H1 (cell line): ENCODE results near the gene ZBTB7B. TPM values are rescaled to one million over a fixed set of nuclear protein-coding genes. Genes with fewer than 3 reads are reported as not detected.

Experiments
- CTCF ChIA-PET: fragments of 300-600 bp; sonication (Branson Sonifier 250); formaldehyde crosslinking; loops from one replicate; lab custom pipeline; 2021; ENCODE audit not compliant: partially characterized antibody; lab: Charles Lee
- POLR2A ChIA-PET: fragments of 300-600 bp; sonication (Branson Sonifier 250); formaldehyde crosslinking; loops from one replicate; lab custom pipeline; 2021; ENCODE audit warnings: inconsistent platforms; ENCODE audit not compliant: partially characterized antibody; lab: Charles Lee
- DNase-seq, 2 experiments: peaks; one replicate each; pipeline versions ENCODE4 v3.0.0 to v3.0.0-alpha.2; 2010 to 2022; ENCODE audit warnings: low spot score in 2 of 2, low read depth in 1 of 2, mixed read lengths in 1 of 2
- FAIRE-seq: peaks from 2 replicates; lab custom pipeline; 2011; peaks lifted over from hg19 to GRCh38; lab: Jason Lieb, UNC
- H2AFZ ChIP-seq: 2 replicates; pipeline ENCODE4 v1.8.1; 2012; ENCODE audit warnings: low read length, inconsistent platforms
- H2AK5ac ChIP-seq: 2 replicates; pipeline ENCODE4 v1.6.1; 2013; ENCODE audit warnings: low read depth, low read length
- H2BK120ac ChIP-seq: replicated peaks from 2 replicates; pipeline ENCODE3; 2013; ENCODE audit warnings: low read depth, low read length, inconsistent platforms
- H2BK12ac ChIP-seq: 2 replicates; pipeline ENCODE4 v1.6.1; 2013; ENCODE audit warnings: low read depth, low read length
- H2BK15ac ChIP-seq: 2 replicates; pipeline ENCODE4 v1.6.1; 2013; ENCODE audit warnings: low read length
- H2BK20ac ChIP-seq: 2 replicates; pipeline ENCODE4 v1.6.1; 2013; ENCODE audit warnings: low read length
- H2BK5ac ChIP-seq: 2 replicates; pipeline ENCODE4 v1.6.1; 2013; ENCODE audit warnings: low read depth, low read length
- H3K14ac ChIP-seq: 2 replicates; pipeline ENCODE4 v1.6.1; 2013; ENCODE audit warnings: inconsistent platforms; ENCODE audit not compliant: insufficient read length
- H3K18ac ChIP-seq: 2 replicates; pipeline ENCODE4 v1.6.1; 2013; ENCODE audit warnings: low read length; ENCODE audit errors: extremely low read depth
- H3K23ac ChIP-seq: 2 replicates; pipeline ENCODE4 v1.6.1; 2013; ENCODE audit warnings: inconsistent platforms; ENCODE audit not compliant: insufficient read length
- H3K23me2 ChIP-seq: 2 replicates; pipeline ENCODE4 v1.6.1; 2013; ENCODE audit warnings: low read depth, low read length
- H3K27ac ChIP-seq: 2 replicates; pipeline ENCODE4 v1.6.1; 2011; ENCODE audit warnings: low read depth, low read length, inconsistent platforms
- H3K27me3 ChIP-seq, 4 experiments: replicated peaks in 1 of 4; 1 replicate in 1 of 4; 2 replicates in 3 of 4; pipeline versions ENCODE4 v1.6.1 to v1.8.1; 2011 to 2013; ENCODE audit warnings: low read length in 3 of 4, mild to moderate bottlenecking in 3 of 4, inconsistent platforms in 2 of 4, mixed read lengths in 2 of 4, moderate library complexity in 1 of 4; ENCODE audit not compliant: control insufficient read depth in 3 of 4, insufficient read depth in 3 of 4; ENCODE audit errors: extremely low read depth in 1 of 4
- H3K36me3 ChIP-seq, 4 experiments: 2 replicates each; pipeline versions ENCODE4 v1.6.1 to v1.8.1; 2011 to 2013; ENCODE audit warnings: mild to moderate bottlenecking in 4 of 4, low read length in 3 of 4, moderate library complexity in 2 of 4, control low read depth in 1 of 4, inconsistent platforms in 1 of 4; ENCODE audit not compliant: insufficient read depth in 4 of 4, control insufficient read depth in 2 of 4
- H3K4ac ChIP-seq: replicated peaks from 2 replicates; pipeline ENCODE3; 2013; ENCODE audit warnings: low read length, low read depth, mixed read lengths, inconsistent platforms; ENCODE audit not compliant: insufficient read length
- H3K4me1 ChIP-seq, 4 experiments: replicated peaks in 1 of 4; 1 replicate in 1 of 4; 2 replicates in 3 of 4; pipeline versions ENCODE4 v1.6.1 to v1.8.1; 2011 to 2013; ENCODE audit warnings: low read length in 3 of 4, inconsistent platforms in 2 of 4, mixed read lengths in 1 of 4; ENCODE audit not compliant: insufficient read depth in 4 of 4, control insufficient read depth in 3 of 4
- H3K4me2 ChIP-seq, 2 experiments: 2 replicates each; pipeline versions ENCODE4 v1.6.1 to v1.8.1; 2011 to 2013; ENCODE audit warnings: low read depth in 2 of 2, low read length in 2 of 2, control low read depth in 1 of 2, inconsistent platforms in 1 of 2, mild to moderate bottlenecking in 1 of 2; ENCODE audit not compliant: insufficient read depth in 1 of 2
- H3K4me3 ChIP-seq, 4 experiments: fragments of 200-600, 300-600 bp in 1 of 4; sonication (generic), shearing (Covaris generic), sonication (Bioruptor Twin) in 1 of 4; 2 replicates each; pipeline versions ENCODE4 v1.5.1 to v1.8.1; 2011 to 2016; ENCODE audit warnings: low read length in 4 of 4, low read depth in 3 of 4, control low read depth in 2 of 4, inconsistent platforms in 2 of 4, mild to moderate bottlenecking in 2 of 4, mixed read lengths in 1 of 4, moderate library complexity in 1 of 4; ENCODE audit not compliant: insufficient read depth in 2 of 4; ENCODE audit errors: extremely low read depth in 1 of 4
- H3K56ac ChIP-seq: replicated peaks from 2 replicates; pipeline ENCODE3; 2013; ENCODE audit warnings: low read depth, mild to moderate bottlenecking, mixed read lengths, low read length, inconsistent platforms; ENCODE audit not compliant: insufficient read length
- H3K79me1 ChIP-seq: 2 replicates; pipeline ENCODE4 v1.6.1; 2013; ENCODE audit warnings: low read depth, low read length, control low read depth
- H3K79me2 ChIP-seq, 2 experiments: 2 replicates each; pipeline versions ENCODE4 v1.6.1 to v1.8.1; 2012 to 2013; ENCODE audit warnings: low read length in 2 of 2, mild to moderate bottlenecking in 2 of 2, inconsistent platforms in 1 of 2; ENCODE audit not compliant: insufficient read depth in 2 of 2, control insufficient read depth in 1 of 2
- H3K9ac ChIP-seq, 4 experiments: replicated peaks in 1 of 4; 1 replicate in 1 of 4; 2 replicates in 3 of 4; pipeline versions ENCODE4 v1.6.1 to v1.8.1; 2011 to 2013; ENCODE audit warnings: low read depth in 3 of 4, low read length in 3 of 4, control low read depth in 2 of 4, mild to moderate bottlenecking in 2 of 4, moderate library complexity in 2 of 4, inconsistent platforms in 1 of 4; ENCODE audit errors: extremely low read depth in 1 of 4
- H3K9me3 ChIP-seq, 2 experiments: 2 replicates each; pipeline versions ENCODE4 v1.6.1 to v1.8.1; 2012 to 2013; ENCODE audit warnings: mild to moderate bottlenecking in 2 of 2, moderate library complexity in 2 of 2, control low read depth in 1 of 2, inconsistent platforms in 1 of 2, low read depth in 1 of 2, low read length in 1 of 2, mixed read lengths in 1 of 2; ENCODE audit not compliant: insufficient read depth in 2 of 2
- H4K20me1 ChIP-seq, 2 experiments: replicated peaks in 1 of 2; 2 replicates each; pipeline versions ENCODE3 to v1.8.1; 2011 to 2013; ENCODE audit warnings: inconsistent platforms in 2 of 2, low read length in 2 of 2, mild to moderate bottlenecking in 1 of 2; ENCODE audit not compliant: insufficient read depth in 2 of 2, control insufficient read depth in 1 of 2
- H4K5ac ChIP-seq: 2 replicates; pipeline ENCODE4 v1.6.1; 2013; ENCODE audit warnings: low read length, low read depth, mixed read lengths, inconsistent platforms; ENCODE audit not compliant: insufficient read length
- H4K8ac ChIP-seq: 2 replicates; pipeline ENCODE4 v1.8.0; 2013; ENCODE audit warnings: mild to moderate bottlenecking, moderate library complexity, low read length, inconsistent platforms; ENCODE audit not compliant: insufficient read depth; ENCODE audit errors: extremely low read depth
- H4K91ac ChIP-seq: replicated peaks from 2 replicates; pipeline ENCODE3; 2013; ENCODE audit warnings: low read length, mixed read lengths, inconsistent platforms; ENCODE audit not compliant: insufficient read length
- CHD1 ChIP-seq: IDR thresholded peaks from 2 replicates; pipeline ENCODE4 v1.6.1; 2012; ENCODE audit warnings: low read depth, low read length, improper control_type of control experiment
- POLR2A ChIP-seq, 2 experiments: IDR thresholded peaks; 1 replicate in 1 of 2; 2 replicates in 1 of 2; pipeline ENCODE4 v1.6.1; 2011; ENCODE audit warnings: low read depth in 2 of 2, low read length in 2 of 2, mild to moderate bottlenecking in 2 of 2; ENCODE audit errors: control extremely low read depth in 1 of 2
- RAD21 ChIP-seq, 2 experiments: IDR thresholded peaks in 1 of 2; conservative IDR thresholded peaks in 1 of 2; 2 replicates each; pipeline ENCODE4 v1.6.1; 2011; ENCODE audit warnings: low read depth in 2 of 2, low read length in 2 of 2, improper control_type of control experiment in 1 of 2, inconsistent platforms in 1 of 2, mild to moderate bottlenecking in 1 of 2, moderate library complexity in 1 of 2
- WGBS, 2 experiments: shearing (Covaris generic) in 1 of 2; methylation state at CpG; one replicate each; pipeline versions ENCODE4 v1.1.6 to v1.1.7; 2013 to 2015; ENCODE audit warnings: low lambda C conversion rate in 2 of 2, mixed read lengths in 2 of 2, inconsistent platforms in 1 of 2, low coverage in 1 of 2, missing lambda C conversion rate in 1 of 2; ENCODE audit not compliant: insufficient replicate concordance in 2 of 2, insufficient coverage in 1 of 2, insufficient read length in 1 of 2; ENCODE audit errors: extremely low coverage in 1 of 2, missing lambda C conversion rate in 1 of 2; 5-methylcytosine and 5-hydroxymethylcytosine counted together
- polyA plus RNA-seq, 7 experiments: library from polyadenylated mRNA; depleted of rRNA in 3 of 7; stranded (reverse) in 5 of 7; unstranded in 2 of 7; fragments of >200 nt in 5 of 7; fragments of 200-250 nt in 2 of 7; gene quantifications; 1 replicate in 5 of 7; 2 replicates in 1 of 7; 4 replicates in 1 of 7; pipeline versions ENCODE4 v1.2.1 to v1.2.3, GENCODE V29; 2011 to 2013; ENCODE audit warnings: missing spikeins in 2 of 7, mixed read lengths in 2 of 7
- total RNA-seq: library from RNA; stranded (reverse); fragmentation: NEBNext Ultra II Directional; extraction: Animal tissue kit (Norgen Biotek cat#: 25700); gene quantifications from 2 replicates; pipeline ENCODE4 v1.2.1, GENCODE V29; 2021
- TF ChIP-seq, protein P1 (sequence below), 3 experiments: IDR thresholded peaks; 1 replicate in 2 of 3; 2 replicates in 1 of 3; pipeline versions ENCODE4 v1.5.1 to v1.6.1; 2011; ENCODE audit warnings: low read length in 3 of 3, mild to moderate bottlenecking in 3 of 3, inconsistent platforms in 2 of 3, low read depth in 1 of 3, moderate library complexity in 1 of 3; ENCODE audit not compliant: insufficient read depth in 1 of 3; ENCODE audit errors: control extremely low read depth in 1 of 3

Gene ZBTB7B
- total and polyA plus RNA-seq, 2 of the 8 experiments (the other 6 are each of a cell fraction or from before 2014, with no cell fraction given) = 24.5 to 36.9 TPM

DNA sequence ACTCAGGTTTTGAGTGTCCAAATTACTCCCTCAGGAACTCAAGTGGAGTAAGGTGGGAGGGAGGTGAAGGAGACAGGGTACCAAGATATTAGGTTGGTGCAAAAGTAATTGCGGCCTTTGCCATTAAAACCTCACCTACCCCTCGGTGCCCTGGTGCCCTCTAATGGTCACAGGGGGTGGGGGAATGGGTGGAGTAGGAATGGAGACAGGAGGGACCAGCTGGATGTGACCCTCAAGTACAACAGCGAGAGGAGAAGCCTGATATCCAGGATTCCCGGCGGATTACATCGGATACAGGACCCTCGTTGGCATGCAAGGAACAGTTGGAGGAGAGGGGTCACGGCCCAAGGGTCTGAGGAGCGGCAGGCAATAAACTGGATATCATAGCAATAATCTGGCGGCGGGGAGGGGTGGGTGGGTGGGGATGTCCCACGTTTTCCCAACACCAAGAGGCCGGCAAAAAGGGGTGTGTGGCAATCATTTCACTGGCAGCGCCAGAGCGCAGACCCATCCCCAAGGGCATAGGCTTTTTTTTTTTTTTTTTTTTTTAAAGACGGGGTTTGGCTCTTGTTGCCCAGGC, 4.3 kb upstream of the ZBTB7B start:
- Histone ChIP-seq H2AFZ (no peak overlapping the region), H3K4me1 (peaks cover 0 to 6% (median under 1%) of the 10 kb centered on the region in 4 experiments; a peak in 3 of 7 replicates), H3K23me2 (peaks cover 15% of the 10 kb centered on the region; the same call in 1 of the 2 replicates), H4K5ac (no peak overlapping the region), H3K4me3 (peak overlapping the region in 1 of 4 experiments; percentile 68; a peak in 1 of 8 replicates), H3K56ac (no peak overlapping the region), H3K9ac (no peak overlapping the region), H3K36me3 (no peaks in the 10 kb centered on the region), H3K14ac (no peak overlapping the region), H4K8ac (no peak overlapping the region), H4K20me1 (no peaks in the 10 kb centered on the region), H2BK15ac (no peak overlapping the region), H2AK5ac (no peak overlapping the region), H3K23ac (no peak overlapping the region), H2BK120ac (no peak overlapping the region), H3K27ac (no peak overlapping the region), H2BK20ac (no peak overlapping the region), H3K9me3 (no peaks in the 10 kb centered on the region), H2BK12ac (peak overlapping the region; percentile 84; the same call in 1 of the 2 replicates), H3K79me2 (peaks cover 0 to 6% of the 10 kb centered on the region in 2 experiments; a peak in 2 of 4 replicates), H3K18ac (no peak overlapping the region), H2BK5ac (no peak overlapping the region), H3K4ac (no peak overlapping the region), H3K4me2 (peak overlapping the region in 1 of 2 experiments; percentile 79; a peak in 1 of 4 replicates), H3K79me1 (no peaks in the 10 kb centered on the region), H3K27me3 (no peaks in the 10 kb centered on the region), H4K91ac (no peak overlapping the region)
- DNase-seq (no peak), FAIRE-seq (no peak)
- ChIA-PET POLR2A (interaction anchor here (0.7 to 42.8 kb wide), 4 partner anchors 9 to 204 kb away, joined by 3 to 702 read pairs (median 334); partner anchors contain the start of genes CKS1B, FLAD1, PBXIP1 and PYGO2), CTCF (interaction anchor here (0.7 to 14.0 kb wide), 15 partner anchors 16 to 113 kb away, joined by 3 to 334 read pairs (median 10); partner anchors contain the start of genes ADAM15, CKS1B, EFNA4 and FLAD1)
- no peak for TF ChIP-seq CHD1
- TF ChIP-seq RAD21 (IDR thresholded peaks at IDR 0.05 in 1 of 2, conservative IDR thresholded peaks at IDR 0.05 in 1 of 2; ENCODE audit: low read depth in 2 of 2, low read length in 2 of 2) = peak; percentile 19 to 37; a peak in 3 of 4 replicates
- TF ChIP-seq, protein P1, sequence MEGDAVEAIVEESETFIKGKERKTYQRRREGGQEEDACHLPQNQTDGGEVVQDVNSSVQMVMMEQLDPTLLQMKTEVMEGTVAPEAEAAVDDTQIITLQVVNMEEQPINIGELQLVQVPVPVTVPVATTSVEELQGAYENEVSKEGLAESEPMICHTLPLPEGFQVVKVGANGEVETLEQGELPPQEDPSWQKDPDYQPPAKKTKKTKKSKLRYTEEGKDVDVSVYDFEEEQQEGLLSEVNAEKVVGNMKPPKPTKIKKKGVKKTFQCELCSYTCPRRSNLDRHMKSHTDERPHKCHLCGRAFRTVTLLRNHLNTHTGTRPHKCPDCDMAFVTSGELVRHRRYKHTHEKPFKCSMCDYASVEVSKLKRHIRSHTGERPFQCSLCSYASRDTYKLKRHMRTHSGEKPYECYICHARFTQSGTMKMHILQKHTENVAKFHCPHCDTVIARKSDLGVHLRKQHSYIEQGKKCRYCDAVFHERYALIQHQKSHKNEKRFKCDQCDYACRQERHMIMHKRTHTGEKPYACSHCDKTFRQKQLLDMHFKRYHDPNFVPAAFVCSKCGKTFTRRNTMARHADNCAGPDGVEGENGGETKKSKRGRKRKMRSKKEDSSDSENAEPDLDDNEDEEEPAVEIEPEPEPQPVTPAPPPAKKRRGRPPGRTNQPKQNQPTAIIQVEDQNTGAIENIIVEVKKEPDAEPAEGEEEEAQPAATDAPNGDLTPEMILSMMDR (IDR thresholded peaks at IDR 0.05; ENCODE audit: control extremely low read depth in 1 of 3, insufficient read depth in 1 of 3, low read depth in 1 of 3, low read length in 3 of 3) = peak in 2 of 3 experiments; percentile 32 to 44; a peak in 3 of 4 replicates
- TF ChIP-seq POLR2A (IDR thresholded peaks at IDR 0.05; ENCODE audit: control extremely low read depth in 1 of 2, low read depth in 2 of 2, low read length in 2 of 2) = no peak
- WGBS, 2 experiments = 92% methylated on average over 12 of the region's 16 CpGs; no CpG with 5 or more reads in 1 of the 2 experiments
